ENCODE data around the gene DTYMK. TPM values are rescaled to one million over a fixed set of nuclear protein-coding genes. Genes with fewer than 3 reads are reported as not detected.

The DTYMK gene
- total RNA-seq, 1 donor from 2014 or later: 35.0 TPM

DNA sequence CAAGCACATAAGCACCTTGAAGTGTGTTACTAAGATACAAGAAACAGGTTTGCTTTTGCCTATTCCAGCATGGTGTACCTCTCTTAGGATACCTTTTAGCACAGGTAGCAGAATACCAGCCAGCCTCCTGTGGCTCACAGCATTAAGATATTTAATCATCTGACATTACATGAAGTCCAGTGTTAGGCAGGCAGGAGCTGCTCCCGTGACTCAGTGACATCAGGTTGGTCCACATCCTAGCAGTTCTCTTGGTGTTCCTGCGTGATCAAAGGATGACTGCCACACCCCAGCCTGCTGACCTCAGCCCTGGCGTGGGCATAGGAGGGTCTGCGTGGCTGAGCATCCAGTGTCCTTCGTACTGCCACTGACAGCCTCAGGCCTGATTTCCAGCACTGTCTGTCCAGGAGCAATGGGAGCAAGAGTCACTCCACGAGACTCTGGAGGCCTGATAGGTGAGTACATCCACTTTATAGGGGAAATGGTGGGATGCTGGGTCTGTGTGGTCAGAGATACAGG, 3.6 kb upstream of the DTYMK start:
- no peak for DNase-seq (ENCODE audit: low spot score in 2 of 2, unreplicated experiment in 2 of 2)
- H3K36me3 Mint-ChIP-seq: peaks cover 6% of the 10 kb centered on the region
- no peaks in the 10 kb centered on the region for H3K9me3 Mint-ChIP-seq
- H3K27ac Mint-ChIP-seq: no peak overlapping the region
- no peak overlapping the region for H3K4me3 Mint-ChIP-seq
- no peak for TF ChIP-seq CTCF (IDR thresholded peaks at IDR 0.05; ENCODE audit: unreplicated experiment)
- no peaks in the 10 kb centered on the region for H3K27me3 Mint-ChIP-seq (ENCODE audit: low read depth)
- H3K4me1 Mint-ChIP-seq: peaks cover 18% of the 10 kb centered on the region

- Mint-ChIP-seq H3K9me3 (no peaks in the 10 kb centered on the region), H3K4me3 (peak overlapping the region; percentile 26), H3K4me1 (peaks cover 18% of the 10 kb centered on the region), H3K27ac (no peak overlapping the region), H3K36me3 (peaks cover 7% of the 10 kb centered on the region), H3K27me3 (ENCODE audit: low read depth) (no peaks in the 10 kb centered on the region)
- no peak for TF ChIP-seq CTCF (IDR thresholded peaks at IDR 0.05; ENCODE audit: unreplicated experiment)
- DNase-seq (ENCODE audit: low spot score in 2 of 2, unreplicated experiment in 2 of 2): no peak
Measured at GRCh38 chr2:241689306-241689705, 2.7 kb upstream of the DTYMK start.

- no peak for DNase-seq (ENCODE audit: low spot score in 2 of 2, unreplicated experiment in 2 of 2)
- H3K27me3 Mint-ChIP-seq (ENCODE audit: low read depth): no peaks in the 10 kb centered on the region
- peak overlapping the region; percentile 81 for H3K4me3 Mint-ChIP-seq
- no peak for TF ChIP-seq CTCF (IDR thresholded peaks at IDR 0.05; ENCODE audit: unreplicated experiment)
- H3K27ac Mint-ChIP-seq: peak overlapping the region; percentile 84
- no peaks in the 10 kb centered on the region for H3K9me3 Mint-ChIP-seq
- peaks cover 18% of the 10 kb centered on the region for H3K4me1 Mint-ChIP-seq
- peaks cover 14% of the 10 kb centered on the region for H3K36me3 Mint-ChIP-seq
Measured at GRCh38 chr2:241686324-241686649, 328 bp downstream of the DTYMK start.

GRCh38 chr2:241680827-241681599, 5.6 kb downstream of the DTYMK start:
- H3K9me3 Mint-ChIP-seq: no peaks in the 10 kb centered on the region
- no peak for DNase-seq (ENCODE audit: low spot score in 2 of 2, unreplicated experiment in 2 of 2)
- peaks cover 21% of the 10 kb centered on the region for H3K36me3 Mint-ChIP-seq
- H3K4me3 Mint-ChIP-seq: no peak overlapping the region
- no peaks in the 10 kb centered on the region for H3K27me3 Mint-ChIP-seq (ENCODE audit: low read depth)
- no peak for TF ChIP-seq CTCF (IDR thresholded peaks at IDR 0.05; ENCODE audit: unreplicated experiment)
- H3K4me1 Mint-ChIP-seq: peaks cover 7% of the 10 kb centered on the region
- no peak overlapping the region for H3K27ac Mint-ChIP-seq

DNA sequence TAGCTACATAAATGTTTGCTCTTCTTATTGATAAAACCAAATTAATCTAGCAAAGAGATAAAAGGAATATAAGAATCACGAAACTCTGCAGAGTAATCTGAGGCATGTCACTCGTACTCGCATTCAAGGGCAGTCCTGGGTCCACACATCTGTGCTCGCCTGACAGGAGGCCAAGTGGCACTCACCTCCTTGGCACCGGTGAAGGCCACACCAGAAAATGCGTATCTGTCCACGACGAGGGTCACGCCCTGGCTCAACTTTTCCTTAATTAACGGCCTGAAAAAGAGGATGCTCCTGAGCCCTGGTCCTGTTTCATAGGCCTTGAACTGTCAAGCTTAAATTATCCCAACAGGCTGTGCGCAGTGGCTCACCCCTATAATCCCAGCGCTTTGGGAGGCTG, 6.6 kb downstream of the DTYMK start:
- Mint-ChIP-seq H3K27ac (no peak overlapping the region), H3K36me3 (peaks cover 21% of the 10 kb centered on the region), H3K27me3 (ENCODE audit: low read depth) (no peaks in the 10 kb centered on the region), H3K9me3 (no peaks in the 10 kb centered on the region), H3K4me1 (no peaks in the 10 kb centered on the region), H3K4me3 (no peak overlapping the region)
- TF ChIP-seq CTCF (IDR thresholded peaks at IDR 0.05; ENCODE audit: unreplicated experiment): no peak
- no peak for DNase-seq (ENCODE audit: low spot score in 2 of 2, unreplicated experiment in 2 of 2)
